HG03066 (cell line): ENCODE measurements around the gene PDE3A.
"Not testable (repeated sequence)": the region's sequence is repeated elsewhere in the genome, so short reads cannot be mapped to it uniquely, and the experiment has no call there.

ENCODE experiments used
- ATAC-seq: cut with Tn5 transposase; IDR thresholded peaks from one replicate; pipeline ENCODE4 v1.9.1; 2021; ENCODE audit warnings: low read depth; ENCODE audit not compliant: unreplicated experiment

Gene PDE3A

DNA sequence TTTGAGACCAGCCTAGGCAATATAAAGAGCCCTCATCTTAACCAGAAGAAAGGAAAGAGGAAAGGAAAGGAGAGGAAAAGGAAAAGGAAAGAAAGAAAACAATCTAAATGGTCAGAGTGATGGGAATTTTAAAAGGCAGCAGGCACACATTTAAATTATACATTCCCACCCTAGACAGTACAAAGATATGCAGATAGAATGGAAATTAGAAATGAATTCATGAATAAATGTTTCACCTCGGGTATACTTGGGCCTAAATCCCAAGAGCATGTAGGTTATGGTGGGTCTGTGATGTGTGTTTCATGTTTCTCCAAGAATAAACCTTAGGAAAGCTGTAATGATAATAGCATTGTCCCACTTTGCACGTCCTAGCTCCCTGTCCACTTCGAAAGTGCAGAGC is 222.2 kb downstream of the PDE3A start:
- ATAC-seq, result no peak

DNA sequence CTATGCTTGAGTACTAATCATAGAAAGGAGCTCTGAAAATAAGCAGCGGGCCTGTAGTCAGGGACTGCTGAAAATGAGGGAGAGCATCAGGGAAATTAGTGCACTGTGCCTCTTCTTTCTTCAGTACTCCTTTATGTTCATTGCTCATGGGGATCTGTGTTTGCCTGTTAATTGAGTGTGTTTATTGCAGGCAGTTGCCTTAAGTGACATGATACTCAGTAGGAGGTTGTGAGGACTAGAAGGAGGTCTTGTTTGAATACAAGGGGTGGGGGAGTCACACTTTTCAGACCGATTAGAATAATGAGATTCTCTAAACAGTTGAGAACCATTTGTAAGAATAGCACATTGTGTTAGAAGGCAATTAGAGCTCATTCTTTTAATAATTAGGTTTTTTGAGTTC is 224.2 kb downstream of the PDE3A start:
- ATAC-seq, result no peak

DNA sequence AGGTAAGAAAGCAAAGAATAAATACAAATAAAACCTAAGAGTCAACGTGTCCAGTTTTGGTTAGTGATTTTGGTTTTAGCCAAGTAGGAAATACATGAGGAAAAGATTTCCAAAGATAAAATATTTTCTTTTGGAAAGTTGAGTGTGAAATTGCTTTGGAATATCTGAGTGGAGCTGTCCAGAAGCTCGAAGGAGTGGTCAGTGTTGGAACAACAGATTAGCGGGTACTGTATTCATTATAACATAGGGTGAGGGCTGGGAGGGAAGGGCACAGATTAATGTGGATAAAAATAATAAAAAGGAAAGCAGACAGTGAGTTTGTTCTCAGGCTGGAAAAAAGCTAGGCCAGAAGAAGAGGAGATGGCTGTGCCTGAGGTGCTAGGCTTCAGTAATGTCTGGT is 225.3 kb downstream of the PDE3A start:
- ATAC-seq, result no peak

DNA sequence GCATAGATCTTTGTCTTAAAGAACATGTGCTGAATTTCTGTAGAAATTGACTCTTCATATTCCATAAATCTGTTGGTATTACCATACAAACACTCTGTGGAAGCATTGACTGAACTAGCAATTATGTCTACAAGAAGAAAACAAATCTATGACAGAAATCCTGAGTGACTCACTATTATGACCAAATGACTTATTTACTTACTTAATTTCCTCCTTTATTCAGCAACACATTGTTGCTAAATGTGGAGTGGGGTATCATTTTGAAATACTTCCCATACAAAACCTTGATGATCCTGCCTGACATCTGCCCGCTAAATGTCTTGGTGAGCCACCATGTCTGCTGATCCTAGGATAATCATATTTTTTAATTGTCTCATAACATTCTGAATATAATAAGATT is 227.7 kb downstream of the PDE3A start:
- ATAC-seq, result no peak

DNA sequence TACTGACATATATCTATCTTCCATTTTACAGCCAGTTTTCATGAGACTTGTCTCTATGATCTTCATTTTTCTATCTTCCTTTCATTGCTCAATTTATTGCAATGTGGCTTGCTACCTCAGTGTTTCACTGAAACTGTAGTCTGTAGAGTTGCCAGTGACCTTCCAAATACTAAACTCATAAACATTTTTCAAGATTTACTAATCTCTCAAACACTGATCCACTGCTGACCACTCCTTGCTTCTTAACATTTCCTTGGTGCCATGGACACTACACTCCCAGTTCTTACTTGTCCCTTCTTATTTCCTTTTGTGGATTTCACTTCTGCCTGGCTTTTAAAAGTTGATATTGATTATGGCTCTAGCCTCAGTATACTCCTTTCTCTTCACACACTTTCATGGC is 231.4 kb downstream of the PDE3A start:
- ATAC-seq, result no peak

DNA sequence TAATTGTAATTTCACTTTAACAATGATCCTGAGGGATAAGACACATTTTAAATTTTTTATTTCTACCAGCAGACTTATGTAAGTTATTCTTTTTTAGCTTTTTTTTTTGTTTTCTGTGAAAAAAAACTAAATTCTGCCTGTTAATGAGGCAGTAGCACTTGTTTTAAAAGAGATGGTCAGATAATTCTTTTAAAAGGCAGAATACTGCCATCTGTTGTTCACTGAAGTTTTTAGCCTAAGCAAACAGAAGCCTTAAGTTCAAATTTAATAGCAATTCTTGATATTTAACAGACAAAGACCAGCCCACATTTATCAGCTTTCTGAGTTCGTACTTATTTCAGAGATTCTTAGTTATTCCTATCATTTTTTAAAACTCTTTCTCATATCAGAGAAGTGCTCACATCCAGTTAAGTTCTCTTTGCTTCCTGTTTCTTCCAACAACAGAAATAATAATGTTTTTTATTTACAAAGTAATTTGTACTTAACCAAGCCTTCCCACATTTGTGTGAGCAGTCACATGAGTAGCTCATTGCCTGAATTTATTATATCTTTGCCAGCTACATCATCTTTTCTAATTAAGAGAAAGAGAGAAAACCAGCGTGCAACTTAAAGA is 233.4 kb downstream of the PDE3A start:
- no peak for ATAC-seq

DNA sequence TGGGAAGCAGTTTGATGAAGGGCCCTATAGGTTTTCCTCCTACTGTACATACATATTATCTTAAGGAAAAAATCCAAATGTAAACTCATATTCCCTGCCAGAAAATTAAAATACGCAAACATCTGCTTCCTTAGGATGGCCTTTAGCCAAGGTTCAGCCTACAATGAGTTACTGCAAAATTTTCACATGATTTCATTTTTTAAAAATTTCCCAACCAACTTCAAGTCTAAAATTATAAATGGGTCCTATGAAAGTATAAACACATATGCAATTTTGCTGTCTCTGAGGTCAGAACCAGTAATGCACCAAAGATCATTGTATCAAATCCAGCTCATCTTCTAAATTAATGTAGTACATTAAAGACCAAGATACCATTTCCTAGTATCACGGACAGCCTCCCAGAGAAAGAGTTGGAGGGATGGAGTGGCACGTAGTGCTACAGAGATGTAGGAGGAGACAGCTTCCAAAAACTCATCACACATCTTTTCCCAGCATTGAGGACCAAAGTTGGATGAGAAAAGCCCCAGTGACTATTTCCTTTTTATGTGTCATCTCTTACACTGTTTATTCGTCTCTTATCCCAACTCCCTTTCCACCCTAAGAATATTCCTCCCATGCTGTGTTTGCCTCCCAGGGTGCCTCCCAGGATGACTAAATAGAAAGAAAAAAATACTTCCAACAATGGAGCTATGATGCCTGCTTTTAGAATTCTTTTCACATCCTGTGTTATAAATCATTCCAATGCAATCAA is 234.5 kb downstream of the PDE3A start:
- no peak for ATAC-seq

DNA sequence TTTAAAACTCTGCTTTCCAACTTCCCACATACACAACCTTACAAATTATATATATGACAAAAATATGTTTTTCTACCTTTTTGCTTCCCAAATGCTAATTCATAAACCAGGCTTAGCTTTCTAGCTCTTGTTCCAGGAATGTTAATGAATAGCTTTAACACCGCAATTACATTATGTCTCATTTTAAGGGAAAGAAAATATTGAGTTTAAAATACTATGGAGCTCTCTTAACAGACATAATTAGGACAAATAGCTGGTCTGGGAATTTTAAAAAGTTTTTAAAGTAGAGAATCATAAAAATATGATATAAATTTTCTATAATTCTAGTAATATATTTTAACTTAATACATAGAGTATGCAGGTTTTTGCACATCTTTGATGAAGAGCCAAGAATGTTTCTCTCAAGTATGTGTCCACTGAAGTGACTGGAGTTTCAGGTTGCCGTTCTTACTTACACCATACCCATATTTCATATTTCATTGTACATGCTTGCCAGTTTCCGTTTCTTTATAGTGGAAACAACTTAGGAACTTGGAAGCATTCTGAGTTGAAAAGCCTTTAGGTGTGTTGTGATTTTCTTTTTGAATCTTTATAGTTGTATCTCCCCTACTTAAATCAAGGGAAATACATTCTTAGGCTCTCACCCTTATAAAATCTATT is 236.2 kb downstream of the PDE3A start:
- no peak for ATAC-seq

DNA sequence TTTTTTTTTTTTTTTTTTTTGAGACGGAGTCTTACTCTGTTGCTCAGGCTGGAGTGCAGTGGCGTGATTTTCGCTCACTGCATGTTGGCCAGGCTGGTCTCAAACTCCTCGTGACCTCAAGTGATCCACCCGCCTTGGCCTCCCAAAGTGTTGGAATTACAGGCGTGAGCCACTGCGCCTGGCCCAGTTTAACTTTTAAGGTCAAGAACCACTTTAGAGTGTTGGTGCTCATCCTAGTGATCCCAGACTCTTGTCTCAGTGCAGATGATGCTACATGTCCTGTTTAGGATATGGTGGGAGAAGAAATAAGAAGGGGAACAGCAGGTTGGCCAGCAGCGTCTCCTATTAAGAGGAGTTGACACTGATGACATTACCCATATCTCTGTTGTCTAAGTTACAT is 246.7 kb downstream of the PDE3A start:
- not testable (repeated sequence) for ATAC-seq

DNA sequence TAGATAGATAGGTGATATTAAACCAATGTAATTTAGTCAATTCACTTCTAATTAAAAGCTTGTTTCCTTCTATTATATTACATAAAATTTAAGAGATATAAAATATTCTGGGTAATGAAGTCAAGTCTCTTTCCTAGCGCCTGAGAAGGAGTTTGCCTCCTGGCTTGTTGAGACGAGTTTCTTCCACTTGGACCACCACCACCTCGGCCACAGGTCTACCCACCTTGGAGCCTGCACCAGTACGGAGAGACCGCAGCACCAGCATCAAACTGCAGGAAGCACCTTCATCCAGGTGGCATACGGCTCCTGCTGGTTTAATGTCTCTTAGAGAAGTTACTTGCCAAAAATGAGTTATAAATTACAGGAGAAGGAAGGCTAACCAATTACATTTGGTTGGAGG is 247.8 kb downstream of the PDE3A start:
- no peak for ATAC-seq

DNA sequence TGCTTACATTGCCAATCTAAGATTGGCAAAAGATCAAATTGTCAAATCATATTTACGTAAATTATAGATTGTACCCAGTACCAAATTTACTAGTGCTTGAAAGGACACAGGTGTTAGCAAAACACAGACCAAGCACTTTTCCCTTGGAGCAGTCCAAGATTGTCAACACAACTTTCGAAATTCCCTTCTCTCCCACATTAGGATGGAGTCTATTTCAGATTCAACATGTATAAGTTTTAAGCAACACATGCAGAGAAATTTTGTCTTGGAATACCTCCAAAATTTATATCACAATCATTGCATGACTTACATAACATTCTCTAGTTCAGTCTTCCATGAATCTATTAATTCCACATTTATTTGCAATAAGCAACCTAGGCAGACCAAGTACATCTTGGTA is 251.9 kb downstream of the PDE3A start:
- no peak for ATAC-seq

DNA sequence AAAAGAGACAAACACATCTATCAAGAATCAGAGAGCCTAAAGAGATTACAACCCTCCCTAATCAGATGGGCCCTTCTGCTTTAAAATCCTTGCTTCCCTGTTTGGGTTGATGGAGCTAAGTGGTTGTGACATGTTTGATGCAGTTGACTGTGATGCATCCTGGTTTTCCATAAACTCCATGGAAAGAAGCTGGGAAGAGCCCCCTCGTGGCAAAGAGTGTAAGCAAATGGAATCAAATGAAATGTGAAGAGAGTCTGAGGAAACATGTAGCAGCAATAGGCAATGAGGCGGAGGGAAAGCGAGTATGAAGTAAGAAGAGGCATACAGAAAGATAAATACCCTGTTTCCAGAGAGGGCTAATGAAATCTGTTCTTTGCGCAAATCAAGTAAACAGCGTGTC is 256.4 kb downstream of the PDE3A start:
- ATAC-seq, result no peak

DNA sequence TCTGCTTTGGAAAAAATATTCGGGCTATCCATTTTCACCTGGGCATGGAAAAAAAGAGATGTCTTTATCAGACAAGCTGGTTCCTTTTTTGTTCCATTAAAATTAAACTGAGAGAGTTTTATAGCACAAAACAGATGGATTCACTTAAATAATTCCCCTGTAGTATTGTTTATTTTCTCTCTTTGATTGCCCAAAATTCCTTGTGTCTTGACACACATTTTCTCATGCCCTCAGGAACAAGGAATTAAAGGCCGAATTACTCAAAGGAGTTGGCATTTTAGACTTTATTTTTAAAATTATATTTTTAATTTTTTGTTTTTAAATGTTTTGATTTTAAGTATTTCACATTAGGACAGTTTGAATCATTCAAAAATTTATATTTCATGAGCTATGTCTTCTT is 257.2 kb downstream of the PDE3A start:
- ATAC-seq, result no peak

DNA sequence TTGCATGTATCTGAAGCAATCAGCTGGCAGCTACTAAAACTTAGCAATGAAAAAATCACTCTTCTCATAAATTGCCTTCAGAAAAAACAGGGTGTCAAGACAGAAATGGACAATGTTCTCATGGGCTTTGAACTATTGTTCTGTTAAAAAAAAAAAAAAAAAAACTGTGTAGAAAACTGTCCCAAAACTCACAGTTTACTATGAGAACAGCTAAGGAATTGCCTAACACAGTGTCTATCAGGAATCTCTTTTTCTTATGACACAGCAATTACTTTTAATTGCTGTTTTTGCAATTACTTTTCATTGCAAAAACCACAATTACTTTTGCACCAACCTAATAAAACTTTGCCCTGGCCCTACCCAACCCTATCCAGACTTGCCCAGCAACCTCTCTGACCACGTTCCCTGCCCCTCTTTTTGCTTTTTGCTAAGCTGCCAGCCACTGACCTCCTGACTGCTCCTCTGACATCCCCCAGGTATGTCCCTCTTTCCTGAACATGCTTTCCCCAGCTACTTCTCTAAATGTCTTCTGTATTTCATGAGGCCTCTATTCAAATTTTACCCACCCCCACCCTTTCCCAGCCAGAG is 258.8 kb downstream of the PDE3A start:
- ATAC-seq, result no peak

DNA sequence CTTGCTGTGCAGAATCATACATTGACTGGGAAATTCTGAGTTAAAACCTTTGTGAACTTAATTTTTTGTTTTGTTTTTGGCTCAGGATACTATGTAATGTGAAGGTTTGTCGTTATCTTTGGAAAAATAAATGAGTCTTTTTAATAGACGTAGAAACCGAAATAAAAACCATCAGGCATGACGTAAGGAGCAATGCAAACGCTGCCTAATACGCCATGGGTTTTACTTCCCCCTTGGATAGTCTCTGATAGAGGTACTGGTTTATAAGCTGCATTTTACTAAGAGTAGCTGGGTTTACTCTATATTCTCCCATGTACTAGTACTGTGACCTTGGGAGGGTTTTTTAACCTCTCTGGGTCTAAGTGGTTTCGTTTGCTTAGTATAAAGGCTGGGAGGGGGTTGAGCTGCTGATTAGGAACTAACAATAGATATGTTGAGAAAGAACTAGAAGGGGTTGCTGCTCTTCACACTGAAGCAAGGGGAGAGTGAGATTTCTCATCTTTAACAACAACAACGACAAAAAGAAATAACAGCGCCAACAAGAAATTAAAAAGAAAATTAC is 260.0 kb downstream of the PDE3A start:
- ATAC-seq, result no peak

DNA sequence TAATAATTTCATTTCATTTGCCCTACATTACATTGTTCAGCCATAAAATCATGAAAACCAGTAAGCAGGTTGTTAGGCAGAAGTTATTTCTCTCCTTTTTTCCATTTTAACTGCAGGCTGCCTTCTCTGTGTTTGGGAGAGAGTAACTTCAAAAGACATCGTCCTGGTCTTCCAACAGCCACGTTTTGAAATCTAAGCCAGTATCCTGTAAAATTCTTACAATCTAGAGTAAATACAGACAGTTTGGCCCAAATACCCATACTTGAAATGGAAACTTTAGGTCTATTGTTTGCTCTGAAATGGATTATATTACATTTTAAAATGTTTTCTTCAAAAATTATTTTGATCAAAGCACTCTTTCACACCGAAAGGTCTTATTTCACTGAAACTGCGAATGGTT is 260.7 kb downstream of the PDE3A start:
- ATAC-seq, result no peak

DNA sequence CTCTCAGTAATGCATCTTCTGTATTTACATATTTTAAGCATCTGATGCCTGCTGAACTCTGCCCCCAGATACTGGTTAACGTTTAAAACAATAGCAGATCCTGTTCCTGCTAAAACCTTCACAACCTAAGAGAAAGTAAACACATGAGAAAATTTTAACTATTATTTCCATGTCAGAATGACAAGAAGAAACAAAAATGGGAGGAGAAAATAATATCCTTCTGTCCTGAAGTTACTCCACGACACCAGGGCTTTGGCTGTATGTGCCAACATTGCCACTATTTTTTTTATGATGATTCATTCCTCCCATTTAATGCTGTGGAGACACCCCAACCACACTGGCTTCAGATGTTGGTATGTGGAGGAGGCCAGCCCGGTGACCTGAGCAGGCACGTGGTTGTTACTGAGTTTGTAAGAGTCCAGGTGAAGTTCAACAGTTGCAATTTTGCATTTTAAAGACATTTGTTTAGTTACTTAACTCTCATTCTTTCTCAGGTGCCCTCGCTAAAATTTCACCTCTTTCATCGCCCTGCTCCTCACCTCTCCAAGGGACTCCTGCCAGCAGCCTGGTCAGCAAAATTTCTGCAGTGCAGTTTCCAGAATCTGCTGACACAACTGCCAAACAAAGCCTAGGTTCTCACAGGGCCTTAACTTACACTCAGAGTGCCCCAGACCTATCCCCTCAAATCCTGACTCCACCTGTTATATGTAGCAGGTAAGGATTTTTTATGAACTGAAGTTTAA is 261.2 kb downstream of the PDE3A start:
- ATAC-seq, result no peak

DNA sequence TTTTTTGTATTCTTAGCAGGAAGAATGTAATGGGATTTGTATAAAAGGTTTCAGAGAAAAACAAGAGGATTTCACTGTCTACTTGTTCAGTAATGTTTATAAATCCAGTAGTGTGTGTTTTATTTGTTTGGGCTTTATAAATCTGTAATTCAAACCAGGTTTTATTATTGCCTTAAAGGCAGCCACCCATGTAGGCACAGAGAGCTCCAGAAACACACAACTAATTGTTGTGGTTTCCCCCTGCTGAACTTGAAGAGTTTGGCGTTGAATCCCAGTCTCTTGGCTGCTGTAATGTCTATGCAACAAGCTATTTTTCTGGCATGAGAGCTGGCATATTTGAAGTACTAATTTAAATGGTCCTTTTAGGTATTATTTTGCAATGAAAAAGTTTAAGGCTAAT is 263.4 kb downstream of the PDE3A start:
- ATAC-seq, result no peak

DNA sequence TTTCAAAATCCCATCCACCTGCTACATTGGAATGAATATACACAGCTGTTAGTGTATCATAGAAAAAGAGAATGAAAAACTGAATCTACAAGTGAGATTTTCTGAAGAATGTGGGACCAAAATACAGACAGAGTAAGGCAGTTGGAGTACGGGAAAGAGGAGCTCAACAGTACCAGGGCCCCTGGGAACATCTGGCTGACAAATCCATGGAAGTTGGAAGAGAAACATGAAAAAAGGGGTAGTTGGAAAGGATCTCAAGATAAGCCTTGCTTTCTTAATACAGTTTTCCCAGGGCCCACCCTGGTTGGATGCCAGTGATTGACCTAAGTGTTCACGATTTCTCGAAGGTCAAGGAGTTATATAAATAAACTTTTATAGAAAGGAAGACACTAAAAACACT is 272.8 kb downstream of the PDE3A start:
- ATAC-seq, result no peak

DNA sequence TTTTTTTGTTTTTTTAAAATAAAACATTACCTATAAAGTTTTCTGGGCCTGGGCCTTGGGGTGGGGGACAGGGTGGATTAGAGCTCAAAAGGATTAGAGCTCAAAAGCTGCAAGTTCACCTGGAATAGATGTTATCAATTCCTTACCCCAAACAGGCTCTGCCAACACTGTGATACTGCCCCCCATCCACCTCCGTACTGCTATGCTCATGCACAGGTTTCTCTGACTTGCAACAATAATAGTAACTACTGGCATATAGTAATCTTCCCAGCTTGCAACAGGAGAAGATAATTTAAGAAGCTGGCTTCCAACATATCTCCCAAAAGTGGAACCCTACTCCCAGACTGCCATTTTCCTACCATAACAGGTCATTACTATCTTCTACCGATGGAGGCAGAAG is 275.5 kb downstream of the PDE3A start:
- no peak for ATAC-seq
